Measurements from ENCODE around the gene TP53I3.
"Not testable (repeated sequence)": the region's sequence is repeated elsewhere in the genome, so short reads cannot be mapped to it uniquely, and the experiment has no call there.

Gene TP53I3

DNA sequence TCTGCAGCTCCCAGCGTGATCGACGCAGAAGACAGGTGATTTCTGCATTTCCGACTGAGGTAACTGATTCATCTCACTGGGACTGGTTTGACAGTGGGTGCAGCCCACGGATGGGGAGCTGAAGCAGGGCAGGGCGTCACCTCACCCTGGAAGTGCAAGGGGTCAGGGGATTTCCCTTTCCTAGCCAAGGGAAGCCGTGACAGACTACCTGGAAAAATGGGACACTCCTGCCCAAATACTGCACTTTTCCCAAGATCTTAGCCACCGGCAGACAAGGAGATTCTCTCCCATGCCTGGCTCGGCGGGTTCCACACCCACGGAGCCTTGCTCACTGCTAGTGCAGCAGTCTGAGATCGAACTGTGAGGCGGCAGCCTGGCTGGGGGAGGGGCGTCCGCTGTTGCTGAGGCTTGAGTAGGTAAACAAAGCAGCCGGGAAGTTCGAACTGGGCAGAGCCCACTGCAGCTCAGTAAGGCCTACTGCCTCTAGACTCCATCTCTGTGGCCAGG, 10.6 kb upstream of the TP53I3 start:
- not testable (repeated sequence) for DNase-seq

GRCh38 chr2:24093270-24093669, 8.6 kb upstream of the TP53I3 start:
- not testable (repeated sequence) for DNase-seq

GRCh38 chr2:24088821-24089359, 4.3 kb upstream of the TP53I3 start:
- DNase-seq = no peak

GRCh38 chr2:24087032-24087431, 2.4 kb upstream of the TP53I3 start:
- no peak for DNase-seq

- no peak for DNase-seq
Measured at GRCh38 chr2:24086241-24086640, 1.6 kb upstream of the TP53I3 start.

DNA sequence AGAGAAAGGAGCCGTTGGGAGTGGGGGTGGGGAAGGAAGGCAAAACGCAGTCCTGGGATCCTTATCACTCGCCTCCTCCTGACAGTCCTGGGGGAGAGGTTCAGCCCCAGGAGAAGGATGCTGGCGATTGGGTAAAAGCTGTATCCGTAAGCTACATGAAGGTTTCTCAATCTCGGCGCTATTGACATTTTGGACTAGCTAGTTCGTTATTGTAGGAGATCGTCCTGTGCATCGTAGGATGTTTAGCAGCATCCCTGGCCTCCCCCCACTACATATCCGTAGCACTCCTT, 511 bp upstream of the TP53I3 start:
- no peak for DNase-seq

DNA sequence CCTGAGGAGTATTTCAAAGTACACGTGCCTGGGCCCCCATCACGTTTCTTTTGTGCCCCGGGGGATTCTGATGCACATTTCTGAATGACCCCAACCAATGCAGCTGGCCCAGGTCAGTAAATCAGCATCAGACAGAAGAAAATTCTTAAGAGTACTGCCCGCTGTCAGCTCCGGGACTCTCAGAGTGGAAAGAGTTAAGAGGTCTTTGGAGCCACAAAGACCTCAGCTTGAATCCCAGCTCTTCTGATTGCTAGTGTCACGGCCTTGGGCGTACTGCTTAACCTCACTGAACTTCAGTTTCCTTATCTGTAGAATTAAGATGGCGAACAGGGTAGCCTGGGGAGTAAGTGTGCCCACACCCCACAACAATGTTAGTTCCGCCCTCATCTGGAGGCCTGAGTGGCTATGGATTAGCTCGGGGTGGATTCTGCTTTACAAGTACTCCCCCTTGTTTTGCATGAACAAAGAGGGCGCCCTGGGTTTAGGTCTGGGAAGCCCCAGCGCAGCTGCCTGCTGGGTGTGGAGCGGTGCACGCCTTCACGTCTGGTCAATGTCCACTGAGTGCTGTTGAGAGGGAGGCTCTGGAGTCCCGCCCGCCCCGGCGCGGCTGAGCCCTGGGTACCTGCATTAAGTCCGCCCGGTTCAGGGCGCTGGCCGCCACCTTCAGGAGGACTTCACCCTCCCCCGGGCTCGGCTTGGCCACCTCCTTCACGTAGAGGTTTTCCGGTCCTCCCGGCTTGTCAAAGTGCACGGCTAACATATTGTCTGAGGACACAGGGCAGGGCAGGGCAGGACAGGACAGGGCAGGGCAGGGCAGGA, 858 bp downstream of the TP53I3 start:
- DNase-seq = peak; percentile 58

GRCh38 chr2:24082787-24083566, 1.7 kb downstream of the TP53I3 start:
- DNase-seq = no peak

DNA sequence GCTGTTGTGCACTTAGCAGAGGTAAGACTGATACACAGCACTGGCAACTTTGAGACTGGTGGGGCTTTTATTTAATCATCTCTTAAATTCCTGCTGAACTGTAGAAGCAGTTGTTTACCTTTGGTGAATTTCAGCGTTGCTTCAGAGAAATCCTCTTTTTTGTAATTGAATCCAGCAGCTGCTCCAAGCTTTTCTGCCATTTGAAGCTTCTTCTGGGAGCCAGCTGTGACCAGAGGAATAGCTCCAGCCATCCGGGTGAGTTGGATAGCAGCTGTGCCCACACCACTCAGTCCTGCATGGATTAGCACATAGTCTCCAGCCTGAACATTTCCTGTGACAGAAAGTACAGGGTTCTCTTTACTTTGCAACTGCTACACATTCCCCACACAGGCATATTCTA, 3.9 kb downstream of the TP53I3 start:
- DNase-seq = peak; percentile 52

DNA sequence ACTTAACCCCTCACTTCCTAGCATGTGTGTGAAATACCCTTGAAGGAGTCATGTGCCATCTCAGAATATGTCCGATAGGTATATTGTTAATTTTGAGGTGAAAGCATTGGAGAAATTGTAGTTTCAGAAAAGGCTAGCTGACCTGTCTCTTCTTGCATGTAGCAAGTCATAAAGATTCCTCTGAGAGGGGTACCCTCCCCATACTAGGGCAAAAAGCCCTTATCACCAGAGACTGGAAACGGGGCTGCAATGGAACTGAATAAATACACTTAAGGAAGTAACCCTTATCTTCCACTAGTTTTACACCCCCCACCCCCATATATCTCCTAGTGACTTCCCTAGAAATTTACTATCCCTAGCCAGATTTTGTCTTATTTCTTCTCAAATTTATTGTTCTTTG, 6.8 kb downstream of the TP53I3 start:
- DNase-seq = no peak

DNA sequence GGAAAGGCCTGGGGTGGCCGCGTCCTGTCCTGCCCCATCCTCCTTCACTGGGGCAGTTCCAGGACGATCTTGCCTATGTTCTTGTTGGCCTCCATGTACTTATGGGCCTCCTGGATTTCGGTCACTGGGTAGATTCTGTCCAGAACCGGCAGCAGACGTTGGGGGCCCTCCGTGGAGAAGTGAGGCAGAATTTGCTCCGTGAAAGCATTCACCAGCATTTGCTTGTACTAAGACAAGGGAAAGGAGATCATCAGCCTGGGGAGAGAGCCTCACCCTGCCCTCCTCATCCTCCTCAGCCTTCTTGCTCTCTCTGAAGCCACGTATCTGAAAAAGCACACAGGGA, 7.1 kb downstream of the TP53I3 start:
- no peak for DNase-seq

- no peak for DNase-seq
Measured at GRCh38 chr2:24076849-24077534, 7.6 kb downstream of the TP53I3 start.

DNA sequence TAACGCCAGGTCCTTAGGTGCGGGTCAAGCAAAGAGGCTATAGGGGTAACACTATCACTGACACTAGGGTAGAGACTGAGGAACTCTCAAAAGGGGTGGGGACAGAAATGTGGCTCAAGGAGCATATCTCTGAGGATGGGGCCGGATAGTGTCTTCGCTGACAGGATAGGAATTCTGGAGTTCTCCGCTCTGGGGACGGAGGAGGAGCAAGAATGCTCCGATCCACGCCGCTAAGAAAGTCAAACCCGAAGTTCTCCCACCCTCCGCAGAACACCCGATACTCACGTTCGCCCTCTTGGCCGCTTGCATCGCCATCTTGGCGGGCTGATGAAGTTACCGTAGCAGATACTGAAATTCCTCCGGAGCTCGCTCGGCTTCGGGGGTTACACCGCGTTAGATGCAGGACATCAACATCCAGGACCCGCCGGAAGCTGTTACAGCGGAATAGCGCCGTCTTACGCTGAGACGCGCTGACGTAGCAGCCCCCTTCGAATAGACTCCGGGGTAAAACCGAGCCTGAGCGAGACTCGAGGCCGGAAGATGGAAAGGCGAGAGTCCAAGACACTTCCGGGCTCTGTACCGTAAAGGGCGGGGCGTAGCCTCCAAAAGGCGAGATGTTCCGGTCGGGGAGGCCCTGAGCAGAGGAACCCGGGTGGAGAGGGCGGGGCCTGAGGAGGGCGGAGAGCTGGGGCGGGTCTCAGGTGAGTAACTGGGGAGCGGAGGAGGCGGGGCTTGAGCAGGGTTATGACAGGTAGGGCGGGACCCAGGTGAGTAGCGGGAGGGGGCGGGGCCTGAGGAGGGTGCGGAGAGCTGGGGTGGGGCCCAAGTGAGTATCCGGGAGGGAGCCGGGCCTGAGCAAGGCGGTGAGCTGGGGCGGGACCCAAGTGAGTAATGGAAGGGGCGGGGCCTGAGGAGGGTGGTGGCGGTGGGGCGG, 8.5 kb downstream of the TP53I3 start, which contains the start of gene SF3B6:
Gene SF3B6, minus strand, starts transcription at position 412 of the 934 bp plus-strand sequence. Its CDS starts 97 bp downstream, at position 315.
- peak; percentile 99 for DNase-seq

DNA sequence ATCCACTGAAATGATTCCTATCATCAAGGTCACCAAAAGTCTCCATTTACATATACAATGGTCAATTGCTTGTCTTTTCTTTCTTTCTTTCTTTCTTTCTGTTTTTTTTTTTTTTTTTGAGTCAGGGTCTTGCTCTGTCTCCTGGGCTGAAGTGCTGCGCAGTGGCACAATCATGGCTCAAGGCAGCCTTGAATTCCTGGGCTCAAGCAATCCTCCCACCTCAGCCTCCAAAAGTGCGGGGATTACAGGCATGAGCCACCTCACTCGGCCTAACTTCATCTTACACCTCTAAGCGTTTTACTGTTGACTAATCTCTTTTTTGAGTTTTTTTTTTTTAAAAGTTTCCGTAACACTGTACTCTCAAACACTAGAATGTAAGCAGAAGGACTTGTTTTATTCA, 9.4 kb downstream of the TP53I3 start:
- DNase-seq = no peak

GRCh38 chr2:24073816-24074215, 10.8 kb downstream of the TP53I3 start:
- DNase-seq = no peak

- DNase-seq = no peak
Measured at GRCh38 chr2:24072259-24072658, 12.4 kb downstream of the TP53I3 start.

GRCh38 chr2:24065341-24065740, 19.3 kb downstream of the TP53I3 start:
- DNase-seq = no peak

- DNase-seq = no peak
Measured at GRCh38 chr2:24058564-24059271, 25.9 kb downstream of the TP53I3 start.

GRCh38 chr2:24055750-24056149, 28.9 kb downstream of the TP53I3 start:
- no peak for DNase-seq

DNA sequence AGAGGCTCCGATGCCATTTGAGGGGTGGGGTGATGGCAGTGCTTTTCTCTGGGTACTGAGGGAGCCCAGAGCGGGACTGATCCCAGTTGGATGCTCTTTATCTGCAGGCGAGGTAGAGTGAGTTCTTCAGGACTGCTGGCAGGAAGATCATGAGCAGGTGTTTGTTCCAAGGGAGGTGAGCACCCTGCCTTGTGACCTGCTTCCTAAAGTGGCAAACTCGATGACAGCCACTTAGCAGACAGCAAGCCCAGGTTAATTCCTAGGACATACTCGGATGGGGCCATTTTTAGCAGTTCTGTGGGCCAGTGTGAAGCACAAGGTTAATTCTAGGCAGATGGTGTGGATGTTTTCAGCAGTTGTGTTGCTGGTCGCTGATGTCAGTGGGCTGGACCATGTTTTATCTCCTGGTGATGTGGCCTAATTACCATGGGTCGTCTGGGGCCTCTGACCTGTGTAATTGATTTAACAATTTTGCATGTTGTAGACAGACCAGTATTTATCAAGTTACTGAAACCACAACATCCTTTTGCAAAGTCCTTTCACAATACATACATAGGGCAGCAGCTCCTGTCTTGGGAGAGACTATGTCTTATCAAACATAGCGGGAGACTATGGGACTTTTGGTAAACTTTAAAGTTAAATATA, 30.1 kb downstream of the TP53I3 start:
- DNase-seq = no peak

DNA sequence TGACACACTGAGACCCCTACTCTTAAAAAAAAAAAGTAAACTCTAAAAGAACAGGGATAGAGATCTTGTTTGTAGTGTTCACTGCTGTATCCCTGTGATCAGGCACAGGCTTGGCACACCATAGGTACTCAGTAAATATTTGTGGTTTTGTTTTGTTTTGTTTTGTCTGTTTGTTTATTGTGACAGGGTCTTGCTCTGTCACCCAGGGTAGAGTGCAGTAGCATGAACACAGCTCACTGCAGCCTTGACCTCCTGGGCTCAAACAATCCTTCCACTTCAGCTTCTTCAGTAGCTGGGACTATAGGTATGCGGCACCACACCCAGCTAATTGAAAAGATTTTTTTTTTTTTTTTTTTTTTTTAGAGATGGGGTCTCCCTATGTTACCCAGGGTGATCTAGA, 31.7 kb downstream of the TP53I3 start:
- no peak for DNase-seq
